Stimulated activated CD8-positive, alpha-beta memory T cell treated with anti-CD3 and anti-CD28 coated beads, Interleukin-15, amount 100 ng/mL, for 1 hour (primary cell): ENCODE data around the gene MLF2.
A peak's percentile ranks its signal among the peaks of the same experiment; 100 is the strongest.

ENCODE experiments used
- DNase-seq: peaks from one replicate; pipeline ENCODE4 v3.0.0-alpha.2; 2020; ENCODE audit warnings: low read depth

MLF2 gene

GRCh38 chr12:6778217-6778573 lies 25.3 kb upstream of the MLF2 start:
- DNase-seq, result no peak

GRCh38 chr12:6777386-6777785 lies 24.4 kb upstream of the MLF2 start:
- no peak for DNase-seq

GRCh38 chr12:6775185-6776174 lies 22.5 kb upstream of the MLF2 start:
- no peak for DNase-seq

- DNase-seq, result no peak
These were observed 21.6 kb upstream of the MLF2 start for GRCh38 chr12:6774499-6775062.

- no peak for DNase-seq
These were observed 20.8 kb upstream of the MLF2 start for GRCh38 chr12:6773590-6774351.

- no peak for DNase-seq
These were observed 20.0 kb upstream of the MLF2 start for GRCh38 chr12:6772726-6773589.

- peak; percentile 44 for DNase-seq
These were observed 19.4 kb upstream of the MLF2 start, which contains the start of gene LAG3 for GRCh38 chr12:6772331-6772695. TSS of gene LAG3 (plus strand) at chr12:6772520. CDS start at chr12:6772853, 333 bp downstream.

- DNase-seq, result no peak
These were observed 18.8 kb upstream of the MLF2 start for GRCh38 chr12:6771509-6772330.

GRCh38 chr12:6771091-6771495 lies 18.2 kb upstream of the MLF2 start:
- DNase-seq, result no peak

GRCh38 chr12:6770600-6770999 lies 17.7 kb upstream of the MLF2 start:
- DNase-seq, result no peak

GRCh38 chr12:6770094-6770493 lies 17.2 kb upstream of the MLF2 start:
- DNase-seq, result no peak

- DNase-seq, result no peak
These were observed 16.7 kb upstream of the MLF2 start for GRCh38 chr12:6769666-6770065.

- DNase-seq, result no peak
These were observed 16.0 kb upstream of the MLF2 start for GRCh38 chr12:6768990-6769389.

- no peak for DNase-seq
These were observed 15.5 kb upstream of the MLF2 start for GRCh38 chr12:6768437-6768914.

GRCh38 chr12:6767353-6768319 lies 14.7 kb upstream of the MLF2 start:
- DNase-seq, result no peak

GRCh38 chr12:6766651-6767349 lies 13.9 kb upstream of the MLF2 start:
- DNase-seq, result no peak

- DNase-seq, result no peak
These were observed 13.0 kb upstream of the MLF2 start, which contains the start of gene PTMS for GRCh38 chr12:6765634-6766581. TSS of gene PTMS (plus strand) at chr12:6766363. CDS start at chr12:6766706, 343 bp downstream.
